ENCODE measurements around the gene GDPD2.
A peak's percentile ranks its signal among the peaks of the same experiment; 100 is the strongest.

Gene GDPD2

GRCh38 chrX:70429759-70430158 lies 6.6 kb downstream of the GDPD2 start:
- H3K4me3 ChIP-seq (ENCODE audit: low read depth, low read length) = no peak overlapping the region
- TF ChIP-seq, protein P1, sequence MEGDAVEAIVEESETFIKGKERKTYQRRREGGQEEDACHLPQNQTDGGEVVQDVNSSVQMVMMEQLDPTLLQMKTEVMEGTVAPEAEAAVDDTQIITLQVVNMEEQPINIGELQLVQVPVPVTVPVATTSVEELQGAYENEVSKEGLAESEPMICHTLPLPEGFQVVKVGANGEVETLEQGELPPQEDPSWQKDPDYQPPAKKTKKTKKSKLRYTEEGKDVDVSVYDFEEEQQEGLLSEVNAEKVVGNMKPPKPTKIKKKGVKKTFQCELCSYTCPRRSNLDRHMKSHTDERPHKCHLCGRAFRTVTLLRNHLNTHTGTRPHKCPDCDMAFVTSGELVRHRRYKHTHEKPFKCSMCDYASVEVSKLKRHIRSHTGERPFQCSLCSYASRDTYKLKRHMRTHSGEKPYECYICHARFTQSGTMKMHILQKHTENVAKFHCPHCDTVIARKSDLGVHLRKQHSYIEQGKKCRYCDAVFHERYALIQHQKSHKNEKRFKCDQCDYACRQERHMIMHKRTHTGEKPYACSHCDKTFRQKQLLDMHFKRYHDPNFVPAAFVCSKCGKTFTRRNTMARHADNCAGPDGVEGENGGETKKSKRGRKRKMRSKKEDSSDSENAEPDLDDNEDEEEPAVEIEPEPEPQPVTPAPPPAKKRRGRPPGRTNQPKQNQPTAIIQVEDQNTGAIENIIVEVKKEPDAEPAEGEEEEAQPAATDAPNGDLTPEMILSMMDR (IDR thresholded peaks at IDR 0.05; ENCODE audit: borderline replicate concordance, insufficient read depth, low read depth, low read length) = no peak

DNA sequence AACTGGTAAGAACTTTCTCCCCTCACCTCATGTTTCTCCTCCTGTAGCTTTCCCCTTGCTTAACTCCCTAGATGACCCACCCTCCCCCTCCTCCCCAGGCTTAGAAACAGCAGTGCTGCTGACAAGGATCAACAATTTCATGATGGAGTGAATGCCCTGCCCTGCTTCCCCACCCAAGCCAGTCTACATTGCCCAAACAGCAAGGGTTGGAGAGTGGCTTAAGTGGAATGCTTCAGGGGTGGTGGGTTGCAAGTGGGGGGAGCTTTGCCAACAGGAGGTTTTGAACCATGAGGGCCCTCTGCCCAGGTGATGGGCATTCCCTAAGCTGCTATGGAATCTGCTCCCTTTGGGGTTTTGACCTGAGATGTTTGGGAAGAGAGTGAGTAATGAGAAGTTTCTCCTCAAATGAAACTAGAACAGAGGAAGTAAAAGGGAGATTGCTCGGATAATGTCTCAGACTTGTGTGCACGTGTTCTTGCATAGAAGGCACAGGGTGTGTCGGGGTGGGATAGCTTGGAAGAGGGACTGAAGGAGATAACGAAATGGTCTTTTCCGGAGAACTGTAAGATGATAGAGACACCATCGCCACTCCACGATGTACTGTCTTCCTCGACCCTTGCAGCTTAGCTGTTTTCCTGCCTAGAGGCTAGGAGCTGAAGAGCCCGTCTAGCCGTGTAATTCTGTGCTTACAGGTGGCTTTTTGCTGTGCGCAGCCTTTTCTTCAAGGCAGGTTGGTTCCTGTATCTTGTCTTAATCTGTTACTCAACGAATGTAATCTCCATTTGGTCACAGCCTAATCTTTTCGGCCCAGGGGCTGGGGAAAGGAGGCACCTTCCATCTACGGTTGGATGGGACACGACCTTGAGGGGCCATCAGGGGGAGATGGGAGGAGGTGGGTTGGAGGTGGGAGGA lies 10.1 kb downstream of the GDPD2 start:
- H3K4me3 ChIP-seq (ENCODE audit: low read depth, low read length) = no peak overlapping the region
- TF ChIP-seq, protein P1 (IDR thresholded peaks at IDR 0.05; ENCODE audit: borderline replicate concordance, insufficient read depth, low read depth, low read length) = no peak

GRCh38 chrX:70433848-70434351 lies 10.8 kb downstream of the GDPD2 start:
- peak overlapping the region; percentile 71 for H3K4me3 ChIP-seq (ENCODE audit: low read depth, low read length)
- TF ChIP-seq, protein P1 (IDR thresholded peaks at IDR 0.05; ENCODE audit: borderline replicate concordance, insufficient read depth, low read depth, low read length) = peak; percentile 72

GRCh38 chrX:70434352-70434866 lies 11.3 kb downstream of the GDPD2 start:
- TF ChIP-seq, protein P1 (IDR thresholded peaks at IDR 0.05; ENCODE audit: borderline replicate concordance, insufficient read depth, low read depth, low read length) = no peak
- H3K4me3 ChIP-seq (ENCODE audit: low read depth, low read length) = peak overlapping the region; percentile 71

DNA sequence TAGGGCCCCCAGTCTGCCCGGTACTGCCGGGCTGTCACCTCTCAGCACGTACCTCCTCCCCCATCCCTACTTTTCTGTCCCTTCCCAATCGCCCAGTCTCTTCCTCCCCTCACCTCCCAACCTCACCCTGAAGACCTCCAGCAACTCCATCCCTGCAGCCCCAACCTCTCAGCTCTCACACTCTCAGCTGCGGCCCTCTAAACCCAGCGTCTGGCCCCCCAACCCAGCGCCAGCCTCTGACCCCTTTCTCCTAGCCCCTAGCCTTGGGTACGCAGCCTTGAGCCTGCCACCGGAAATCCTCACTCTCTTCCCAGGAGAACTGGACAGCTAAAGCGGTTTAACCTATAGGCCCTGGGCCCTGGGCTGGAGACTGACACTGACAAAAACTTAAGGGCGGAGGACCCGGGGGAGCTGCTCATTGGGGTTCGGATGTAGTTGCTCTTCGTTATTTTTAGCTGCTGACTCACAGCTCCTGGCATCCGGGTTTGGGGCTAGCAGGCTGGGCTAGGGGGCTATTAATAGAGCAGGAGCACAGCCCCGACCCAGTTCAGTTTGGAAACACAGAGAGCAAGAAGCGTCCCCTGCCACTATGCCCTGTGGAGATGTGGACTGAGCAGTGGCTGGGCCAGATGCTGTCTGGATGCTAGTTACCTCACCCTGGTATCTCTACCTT lies 11.9 kb downstream of the GDPD2 start:
- TF ChIP-seq, protein P1 (IDR thresholded peaks at IDR 0.05; ENCODE audit: borderline replicate concordance, insufficient read depth, low read depth, low read length) = no peak

GRCh38 chrX:70436343-70436742 lies 13.2 kb downstream of the GDPD2 start:
- H3K4me3 ChIP-seq (ENCODE audit: low read depth, low read length) = no peak overlapping the region
- TF ChIP-seq, protein P1 (IDR thresholded peaks at IDR 0.05; ENCODE audit: borderline replicate concordance, insufficient read depth, low read depth, low read length) = peak; percentile 29

More for the DNA sequence above, 11.9 kb downstream of the GDPD2 start:
- peak overlapping the region; percentile 71 for H3K4me3 ChIP-seq (ENCODE audit: low read depth, low read length)
